ENCODE data around the gene KLHL17. TPM values are rescaled to one million over a fixed set of nuclear protein-coding genes. Genes with fewer than 3 reads are reported as not detected.

The KLHL17 gene
- total and polyA plus RNA-seq, 2 donors from 2014 or later, result 6.9 to 11.5 TPM

DNA sequence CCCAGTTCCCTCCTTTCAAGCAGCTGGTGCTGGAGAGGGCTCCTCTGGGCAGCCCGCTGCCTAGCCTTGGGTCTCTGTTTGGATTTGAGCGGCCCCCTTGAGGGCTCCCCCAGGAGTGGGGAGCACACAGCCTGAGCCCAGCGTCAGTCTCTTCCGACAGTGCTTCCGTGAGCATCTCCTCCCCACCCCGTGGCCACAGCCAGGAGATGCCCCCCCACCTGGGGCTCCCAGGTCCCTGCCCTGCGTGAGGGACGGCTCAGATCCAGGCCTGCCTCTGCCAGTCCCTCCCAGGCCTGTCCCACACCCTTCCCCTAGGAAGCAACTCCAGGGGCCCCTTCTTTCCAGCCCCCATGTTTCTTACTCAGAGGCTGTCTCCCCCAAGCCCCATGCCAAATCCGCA lies 33.1 kb upstream of the KLHL17 start:
- no peak overlapping the region for H3K27ac ChIP-seq (ENCODE audit: low read depth in 2 of 2, low read length in 2 of 2)
- intact Hi-C loops (cut with DNase I), result no loop called here
- H3K27me3 ChIP-seq (ENCODE audit: control insufficient read depth, insufficient read depth, low read length), result no peaks in the 10 kb centered on the region
- H3K4me3 ChIP-seq (ENCODE audit: low read length in 3 of 3), result no peak overlapping the region
- TF ChIP-seq, protein P1, sequence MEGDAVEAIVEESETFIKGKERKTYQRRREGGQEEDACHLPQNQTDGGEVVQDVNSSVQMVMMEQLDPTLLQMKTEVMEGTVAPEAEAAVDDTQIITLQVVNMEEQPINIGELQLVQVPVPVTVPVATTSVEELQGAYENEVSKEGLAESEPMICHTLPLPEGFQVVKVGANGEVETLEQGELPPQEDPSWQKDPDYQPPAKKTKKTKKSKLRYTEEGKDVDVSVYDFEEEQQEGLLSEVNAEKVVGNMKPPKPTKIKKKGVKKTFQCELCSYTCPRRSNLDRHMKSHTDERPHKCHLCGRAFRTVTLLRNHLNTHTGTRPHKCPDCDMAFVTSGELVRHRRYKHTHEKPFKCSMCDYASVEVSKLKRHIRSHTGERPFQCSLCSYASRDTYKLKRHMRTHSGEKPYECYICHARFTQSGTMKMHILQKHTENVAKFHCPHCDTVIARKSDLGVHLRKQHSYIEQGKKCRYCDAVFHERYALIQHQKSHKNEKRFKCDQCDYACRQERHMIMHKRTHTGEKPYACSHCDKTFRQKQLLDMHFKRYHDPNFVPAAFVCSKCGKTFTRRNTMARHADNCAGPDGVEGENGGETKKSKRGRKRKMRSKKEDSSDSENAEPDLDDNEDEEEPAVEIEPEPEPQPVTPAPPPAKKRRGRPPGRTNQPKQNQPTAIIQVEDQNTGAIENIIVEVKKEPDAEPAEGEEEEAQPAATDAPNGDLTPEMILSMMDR (IDR thresholded peaks at IDR 0.05; ENCODE audit: borderline replicate concordance, extremely low read depth, insufficient read depth), result no peak
- H3K36me3 ChIP-seq (ENCODE audit: control insufficient read depth in 2 of 3, insufficient read depth in 3 of 3, low read length in 3 of 3), result no peaks in the 10 kb centered on the region
- no peak for DNase-seq
- H3K9ac ChIP-seq (ENCODE audit: low read length in 3 of 3), result no peak overlapping the region
- FAIRE-seq, result no peak
- H3K4me1 ChIP-seq (ENCODE audit: control insufficient read depth in 2 of 3, insufficient read depth in 2 of 3, low read depth in 1 of 3, low read length in 3 of 3), result peaks cover 0 to 25% (median 0%) of the 10 kb centered on the region in 3 donors
- H3K9me3 ChIP-seq (ENCODE audit: control insufficient read depth in 2 of 3, insufficient read depth in 1 of 3, low read length in 3 of 3), result no peaks in the 10 kb centered on the region

DNA sequence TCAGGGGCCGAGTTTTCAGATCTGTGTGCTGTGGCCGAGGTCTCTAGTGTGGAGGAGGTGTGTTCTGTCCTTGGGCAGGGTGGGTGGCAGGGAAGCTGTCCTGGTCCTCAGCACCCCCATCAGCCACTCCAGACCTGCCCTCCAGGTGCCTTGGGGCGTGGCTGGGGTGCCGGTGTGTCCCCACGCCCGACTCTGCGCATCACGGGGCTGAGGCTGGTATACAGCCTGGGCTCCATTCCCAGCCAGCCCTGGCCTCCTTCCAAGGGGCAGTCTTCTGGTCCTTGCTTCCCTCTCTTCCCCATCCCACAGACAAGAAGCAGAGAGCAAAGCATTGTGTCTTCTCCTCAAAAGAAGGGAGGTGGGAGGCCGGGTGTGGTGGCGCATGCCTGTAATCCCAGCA lies 32.6 kb upstream of the KLHL17 start:
- intact Hi-C loops (cut with DNase I), result no loop called here

DNA sequence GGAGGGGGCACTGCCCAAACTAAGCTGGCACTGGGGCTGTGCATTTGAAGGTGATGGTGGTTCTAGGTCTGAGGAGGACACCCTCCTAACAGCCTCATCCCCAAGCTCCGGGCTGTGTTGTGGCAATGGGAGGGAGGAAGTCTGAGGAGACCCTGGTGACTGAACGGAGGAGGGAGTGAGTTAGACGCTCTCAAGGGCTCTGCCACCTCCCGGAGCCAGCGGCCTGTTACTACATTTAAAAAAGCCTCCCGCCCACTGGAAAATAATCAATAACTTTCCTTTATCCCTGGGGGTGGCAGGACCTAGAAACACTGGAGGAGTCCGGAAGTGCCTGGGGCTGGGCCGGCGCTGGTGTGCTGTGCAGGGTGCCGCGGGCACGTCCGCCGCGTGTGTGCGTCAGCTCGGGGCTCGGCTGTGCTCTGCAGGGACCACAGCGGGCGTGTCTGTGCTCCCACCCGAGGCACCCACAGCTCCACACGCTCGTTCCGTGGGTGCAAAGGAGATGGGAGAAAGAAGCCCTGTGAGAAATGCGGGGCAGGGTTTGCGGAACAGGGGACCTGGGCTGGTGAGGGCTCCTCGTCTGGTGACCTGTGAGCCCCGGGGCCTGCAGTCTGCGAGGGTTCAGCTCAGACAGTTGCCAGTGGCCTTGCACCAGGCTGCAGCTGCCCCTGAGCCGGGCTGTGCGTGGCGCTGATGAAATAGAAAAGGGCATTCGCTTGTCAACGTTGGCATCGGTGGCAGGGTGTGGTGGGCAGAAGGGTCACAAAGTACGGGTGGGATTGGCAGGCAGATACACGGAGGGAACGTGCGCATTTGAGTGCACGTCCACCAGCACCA lies 31.3 kb upstream of the KLHL17 start:
- FAIRE-seq (no peak), DNase-seq (no peak)
- Histone ChIP-seq H3K4me3 (ENCODE audit: low read length in 3 of 3) (no peak overlapping the region), H3K4me1 (ENCODE audit: control insufficient read depth in 2 of 3, insufficient read depth in 2 of 3, low read depth in 1 of 3, low read length in 3 of 3) (peaks cover 0 to 14% (median 0%) of the 10 kb centered on the region in 3 donors), H3K9me3 (ENCODE audit: control insufficient read depth in 2 of 3, insufficient read depth in 1 of 3, low read length in 3 of 3) (no peaks in the 10 kb centered on the region), H3K27ac (ENCODE audit: low read depth in 2 of 2, low read length in 2 of 2) (no peak overlapping the region), H3K27me3 (ENCODE audit: control insufficient read depth, insufficient read depth, low read length) (no peaks in the 10 kb centered on the region), H3K9ac (ENCODE audit: low read length in 3 of 3) (no peak overlapping the region), H3K36me3 (ENCODE audit: control insufficient read depth in 2 of 3, insufficient read depth in 3 of 3, low read length in 3 of 3) (no peaks in the 10 kb centered on the region)
- TF ChIP-seq, protein P1 (IDR thresholded peaks at IDR 0.05; ENCODE audit: borderline replicate concordance, extremely low read depth, insufficient read depth), result no peak
- intact Hi-C loops (cut with DNase I), result no loop called here

More for the DNA sequence above, 32.6 kb upstream of the KLHL17 start:
- DNase-seq (no peak), FAIRE-seq (no peak)
- Histone ChIP-seq H3K9me3 (ENCODE audit: control insufficient read depth in 2 of 3, insufficient read depth in 1 of 3, low read length in 3 of 3) (no peaks in the 10 kb centered on the region), H3K4me1 (ENCODE audit: control insufficient read depth in 2 of 3, insufficient read depth in 2 of 3, low read depth in 1 of 3, low read length in 3 of 3) (peaks cover 0 to 22% (median 0%) of the 10 kb centered on the region in 3 donors), H3K36me3 (ENCODE audit: control insufficient read depth in 2 of 3, insufficient read depth in 3 of 3, low read length in 3 of 3) (no peaks in the 10 kb centered on the region), H3K9ac (ENCODE audit: low read length in 3 of 3) (no peak overlapping the region), H3K27ac (ENCODE audit: low read depth in 2 of 2, low read length in 2 of 2) (no peak overlapping the region), H3K27me3 (ENCODE audit: control insufficient read depth, insufficient read depth, low read length) (no peaks in the 10 kb centered on the region), H3K4me3 (ENCODE audit: low read length in 3 of 3) (no peak overlapping the region)
- TF ChIP-seq, protein P1 (IDR thresholded peaks at IDR 0.05; ENCODE audit: borderline replicate concordance, extremely low read depth, insufficient read depth), result no peak

All from kidney (tissue), 14 donors.